ENCODE measurements around the gene FBXL16. TPM values are rescaled to one million over a fixed set of nuclear protein-coding genes. Genes with fewer than 3 reads are reported as not detected.

FBXL16 gene
- total and polyA plus RNA-seq, 2 of the 13 experiments (the other 11 are each of a cell fraction or from before 2014, with no cell fraction given), result 0.22 to 2.0 TPM

DNA sequence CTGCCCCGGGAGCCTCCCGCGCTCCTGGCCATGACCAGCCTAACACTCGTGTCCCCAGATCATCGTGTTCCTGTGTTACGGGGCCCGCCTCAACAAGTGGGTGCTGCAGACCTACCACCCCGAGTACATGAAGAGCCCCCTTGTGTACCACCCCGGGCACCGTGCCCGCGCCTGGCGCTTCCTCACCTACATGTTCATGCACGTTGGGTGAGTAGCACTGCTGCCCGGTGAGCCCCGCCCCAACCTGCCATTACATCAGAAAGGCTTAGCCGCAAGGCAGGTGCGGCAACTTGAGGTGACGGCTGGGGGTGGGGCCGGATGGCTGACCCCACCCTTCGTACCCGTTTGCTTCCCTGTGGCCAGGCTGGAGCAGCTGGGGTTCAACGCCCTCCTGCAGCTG lies 28.7 kb downstream of the FBXL16 start:
- CTCF ChIA-PET (ENCODE audit: low intra/inter-chr PET ratio, low total read pairs), result no interaction called here
- peaks cover 44% of the 10 kb centered on the region for H3K4me1 ChIP-seq (ENCODE audit: insufficient read depth, low read length)
- no peak overlapping the region for H3K4me2 ChIP-seq (ENCODE audit: low read depth, low read length)
- FAIRE-seq, result no peak
- no peak overlapping the region for H3K4me3 ChIP-seq (replicated peaks in 1 of 3; ENCODE audit: insufficient read depth in 1 of 3, low read depth in 2 of 3, low read length in 3 of 3)
- WGBS (ENCODE audit: low lambda C conversion rate), result 96% methylated on average over 17 of the region's 23 CpGs
- POLR2A ChIA-PET, result interaction anchor here (1.6 to 1.9 kb wide), 3 partner anchors 9 to 28 kb away, joined by 5 to 12 read pairs (median 6); partner anchors contain the start of genes RHOT2 and WDR90
- H2AFZ ChIP-seq (ENCODE audit: low read length), result no peak overlapping the region
- no peak for DNase-seq (ENCODE audit: low spot score)
- H3K9ac ChIP-seq (ENCODE audit: insufficient read depth, low read depth, low read length), result no peak overlapping the region
- no peaks in the 10 kb centered on the region; a peak in 1 of 5 replicates for H3K27me3 ChIP-seq (ENCODE audit: control insufficient read depth in 1 of 2, insufficient read depth in 2 of 2, low read length in 2 of 2)
- no TSS peak for BruUV-seq (replicated peaks)
- ATAC-seq, result no peak
- TF ChIP-seq ZNF556 (CRISPR knock-in tag; IDR thresholded peaks at IDR 0.05; ENCODE audit: borderline replicate concordance) (no peak), HNRNPL (IDR thresholded peaks at IDR 0.05; ENCODE audit: low read depth, low read length) (peak; percentile 87), MTA1 (CRISPR knock-in tag; IDR thresholded peaks at IDR 0.05; ENCODE audit: borderline replicate concordance) (0 out of 2 replicates have a peak, but pooled peaks have one; percentile 13), AGO2 (optimal IDR thresholded peaks at IDR 0.05; ENCODE audit: low read depth, low read length) (peak; percentile 18)
- TF ChIP-seq, protein P1, sequence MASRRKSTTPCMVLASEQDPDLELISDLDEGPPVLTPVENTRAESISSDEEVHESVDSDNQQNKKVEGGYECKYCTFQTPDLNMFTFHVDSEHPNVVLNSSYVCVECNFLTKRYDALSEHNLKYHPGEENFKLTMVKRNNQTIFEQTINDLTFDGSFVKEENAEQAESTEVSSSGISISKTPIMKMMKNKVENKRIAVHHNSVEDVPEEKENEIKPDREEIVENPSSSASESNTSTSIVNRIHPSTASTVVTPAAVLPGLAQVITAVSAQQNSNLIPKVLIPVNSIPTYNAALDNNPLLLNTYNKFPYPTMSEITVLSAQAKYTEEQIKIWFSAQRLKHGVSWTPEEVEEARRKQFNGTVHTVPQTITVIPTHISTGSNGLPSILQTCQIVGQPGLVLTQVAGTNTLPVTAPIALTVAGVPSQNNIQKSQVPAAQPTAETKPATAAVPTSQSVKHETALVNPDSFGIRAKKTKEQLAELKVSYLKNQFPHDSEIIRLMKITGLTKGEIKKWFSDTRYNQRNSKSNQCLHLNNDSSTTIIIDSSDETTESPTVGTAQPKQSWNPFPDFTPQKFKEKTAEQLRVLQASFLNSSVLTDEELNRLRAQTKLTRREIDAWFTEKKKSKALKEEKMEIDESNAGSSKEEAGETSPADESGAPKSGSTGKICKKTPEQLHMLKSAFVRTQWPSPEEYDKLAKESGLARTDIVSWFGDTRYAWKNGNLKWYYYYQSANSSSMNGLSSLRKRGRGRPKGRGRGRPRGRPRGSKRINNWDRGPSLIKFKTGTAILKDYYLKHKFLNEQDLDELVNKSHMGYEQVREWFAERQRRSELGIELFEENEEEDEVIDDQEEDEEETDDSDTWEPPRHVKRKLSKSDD (CRISPR knock-in tag; IDR thresholded peaks at IDR 0.05; ENCODE audit: low read depth), result peak; percentile 40; the same call in 1 of the 2 replicates
- no peaks in the 10 kb centered on the region for H3K9me3 ChIP-seq (ENCODE audit: low read length)
- in situ Hi-C loops (cut with HindIII; ENCODE audit: extremely low pct_ligation_motif_present, low pct_unique_long_range_greater_than_20kb), result no loop called here
- H4K20me1 ChIP-seq (ENCODE audit: insufficient read depth, low read length), result 0 out of 2 replicates have a peak, but pooled peaks cover 3% of the 10 kb centered on the region
- intact Hi-C loops (cut with micrococcal nuclease; ENCODE audit: unreplicated experiment), result no loop called here
- peaks cover 14 to 24% of the 10 kb centered on the region in 2 experiments; a peak in 4 of 5 replicates for H3K36me3 ChIP-seq (replicated peaks in 1 of 2; ENCODE audit: control insufficient read depth in 1 of 2, insufficient read depth in 2 of 2, low read length in 2 of 2)
- H3K79me2 ChIP-seq (ENCODE audit: insufficient read depth, low read length), result peaks cover 12% of the 10 kb centered on the region
- H3K27ac ChIP-seq (ENCODE audit: extremely low read length, insufficient read depth, low read length), result no peak overlapping the region
